Right lobe of liver (tissue), 6 donors: ENCODE data around the gene ADORA3. TPM values are rescaled to one million over a fixed set of nuclear protein-coding genes. Genes with fewer than 3 reads are reported as not detected.
"Not testable (repeated sequence)": the region's sequence is repeated elsewhere in the genome, so short reads cannot be mapped to it uniquely, and the experiment has no call there.

ENCODE experiments used
- ATAC-seq, 4 donors: fragments of 200-7000 bp; cut with Tn5 transposase; one replicate each; pipeline ENCODE4 v1.9.1; 2020; ENCODE audit warnings: mild to moderate bottlenecking in 4 of 4, moderate library complexity in 4 of 4
- DNase-seq, 3 donors: peaks; one replicate each; pipeline ENCODE4 v3.0.0-alpha.2; 2020
- H3K27ac ChIP-seq, 3 donors: fragments of 200-600 bp; one replicate each; pipeline ENCODE4 v1.8.0; 2022
- H3K27me3 ChIP-seq, 2 donors: fragments of 200-600 bp; one replicate each; pipeline ENCODE4 v1.8.0; 2022
- H3K36me3 ChIP-seq, 4 donors: fragments of 200-600 bp; sonication (generic) in 1 of 4; one replicate each; pipeline versions ENCODE4 v1.5.1 to v1.8.0; 2017 to 2022; ENCODE audit warnings: control low read depth in 1 of 4
- H3K4me1 ChIP-seq, 4 donors: fragments of 200-600 bp; sonication (generic) in 1 of 4; one replicate each; pipeline versions ENCODE4 v1.5.1 to v1.8.0; 2017 to 2022; ENCODE audit warnings: control low read depth in 1 of 4
- H3K4me3 ChIP-seq, 3 donors: fragments of 200-600 bp; one replicate each; pipeline ENCODE4 v1.8.0; 2022
- H3K9me3 ChIP-seq, 4 donors: fragments of 200-600 bp; sonication (generic) in 1 of 4; one replicate each; pipeline versions ENCODE4 v1.5.1 to v1.8.0; 2017 to 2022; ENCODE audit warnings: control low read depth in 1 of 4
- CTCF ChIP-seq, 4 donors: fragments of 200-600 bp in 3 of 4; fragments of 450-650 bp in 1 of 4; IDR thresholded peaks; one replicate each; pipeline versions ENCODE4 v1.5.1 to v1.8.0; 2016 to 2022; ENCODE audit warnings: antibody characterized with exemption in 4 of 4, mild to moderate bottlenecking in 2 of 4
- POLR2A ChIP-seq: fragments of 450-650 bp; IDR thresholded peaks from one replicate; pipeline ENCODE4 v1.6.1; 2017; ENCODE audit warnings: antibody characterized with exemption, mild to moderate bottlenecking
- WGBS: methylation state at CpG from one replicate; pipeline ENCODE4 v1.1.6; 2018; ENCODE audit warnings: low coverage, low lambda C conversion rate; ENCODE audit not compliant: insufficient coverage; ENCODE audit errors: missing lambda C conversion rate; 5-methylcytosine and 5-hydroxymethylcytosine counted together
- intact Hi-C, 2 donors: fragments of 100-400 bp; cut with DNase I; formaldehyde crosslinking; loops; one replicate each; pipeline versions ENCODE4 v1.11.2 to v1.14.1; 2022
- long read RNA-seq: library from polyadenylated mRNA; unstranded; transcript quantifications from one replicate; pipeline ENCODE4 v2.0.0, GENCODE V29; 2019
- total RNA-seq, 6 experiments: library from RNA; depleted of rRNA in 2 of 6; stranded (reverse); fragments of >200 nt in 2 of 6; fragmentation: NEBNext Ultra II Directional in 3 of 6; extraction: Animal tissue kit (Norgen Biotek cat#: 25700) in 3 of 6; gene quantifications; one replicate each; pipeline versions ENCODE4 v1.1.0 to v1.2.4, GENCODE V29; 2016 to 2023
- donor health status: DM: no; HTN: yes; CAD: no.
- donor health status: DM: no; HTN: no; CAD: no.
- donor health status: DM: no; HTN: no; CAD: no.
- donor health status: DM: no; HTN: yes; CAD: no.
- donor health status: DM: no; HTN: yes; CAD: no.

Gene ADORA3
- 1 to 10 TPM; 2.7 to 6.3 (median 3.9) TPM for total RNA-seq
- long read RNA-seq, partial matches to known transcripts: 0 of 1 reads
- long read RNA-seq, other reads (novel, unspliced or antisense): 1 of 1 reads

- Histone ChIP-seq H3K9me3 (no peaks in the 10 kb centered on the region), H3K4me3 (peak within 1 kb of the TSS in 1 of 3 donors; percentile 21), H3K4me1 (peaks cover 0 to 2% (median 0%) of the 10 kb centered on the region in 4 donors), H3K27me3 (no peaks in the 10 kb centered on the region), H3K36me3 (no peaks in the 10 kb centered on the region), H3K27ac (peak within 1 kb of the TSS in 1 of 3 donors; percentile 18)
- TF ChIP-seq CTCF (IDR thresholded peaks at IDR 0.05): no peak
- TF ChIP-seq POLR2A: peak; percentile 61
- DNase-seq (no peak), ATAC-seq (peak in 1 of 4 donors; percentile 4)
- 46% methylated on average over 4 of the region's 4 CpGs for WGBS
- intact Hi-C loops: loop anchor here in 1 of 2 donors (10.0 kb wide), 1 partner anchor 161 kb away; no protein-coding TSS in a partner anchor
Observed at GRCh38 chr1:111503585-111504060, at the start of gene ADORA3, which contains the start of gene TMIGD3. ADORA3 (minus strand) TSS chr1:111503633; CDS start chr1:111503354, 279 bp downstream. TMIGD3 (minus strand) TSS chr1:111503633; CDS start chr1:111503354, 279 bp downstream.

DNA sequence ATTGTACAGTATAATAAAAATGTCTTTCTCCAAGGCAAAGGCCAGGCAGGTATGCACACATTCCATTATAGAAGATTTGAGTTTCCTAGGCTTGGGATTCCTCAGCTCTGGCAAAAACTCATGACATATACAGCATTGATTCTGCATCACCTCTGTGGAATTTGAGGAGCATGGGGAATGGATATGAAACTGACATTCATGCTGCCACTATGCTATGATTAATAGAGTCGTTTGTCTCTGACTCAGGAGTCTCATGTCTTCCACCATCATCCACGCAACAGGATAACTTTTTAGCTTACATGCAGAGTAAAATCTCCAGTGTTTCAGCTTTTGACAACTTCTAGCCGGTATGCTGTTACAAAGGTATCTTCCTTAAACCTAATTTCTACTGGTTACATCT lies 49.8 kb upstream of the ADORA3 start:
- no peaks in the 10 kb centered on the region for H3K27me3 ChIP-seq
- no peak for DNase-seq
- ATAC-seq: no peak
- H3K4me1 ChIP-seq: no peaks in the 10 kb centered on the region
- H3K9me3 ChIP-seq: no peaks in the 10 kb centered on the region
- no peak overlapping the region for H3K27ac ChIP-seq
- H3K4me3 ChIP-seq: no peak overlapping the region
- 89% methylated on average over 3 of the region's 3 CpGs for WGBS
- TF ChIP-seq POLR2A (no peak), CTCF (IDR thresholded peaks at IDR 0.05) (no peak)
- H3K36me3 ChIP-seq: no peaks in the 10 kb centered on the region
- intact Hi-C loops: no loop called here

GRCh38 chr1:111552587-111552986 lies 49.2 kb upstream of the ADORA3 start:
- DNase-seq: no peak
- intact Hi-C loops: no loop called here

DNA sequence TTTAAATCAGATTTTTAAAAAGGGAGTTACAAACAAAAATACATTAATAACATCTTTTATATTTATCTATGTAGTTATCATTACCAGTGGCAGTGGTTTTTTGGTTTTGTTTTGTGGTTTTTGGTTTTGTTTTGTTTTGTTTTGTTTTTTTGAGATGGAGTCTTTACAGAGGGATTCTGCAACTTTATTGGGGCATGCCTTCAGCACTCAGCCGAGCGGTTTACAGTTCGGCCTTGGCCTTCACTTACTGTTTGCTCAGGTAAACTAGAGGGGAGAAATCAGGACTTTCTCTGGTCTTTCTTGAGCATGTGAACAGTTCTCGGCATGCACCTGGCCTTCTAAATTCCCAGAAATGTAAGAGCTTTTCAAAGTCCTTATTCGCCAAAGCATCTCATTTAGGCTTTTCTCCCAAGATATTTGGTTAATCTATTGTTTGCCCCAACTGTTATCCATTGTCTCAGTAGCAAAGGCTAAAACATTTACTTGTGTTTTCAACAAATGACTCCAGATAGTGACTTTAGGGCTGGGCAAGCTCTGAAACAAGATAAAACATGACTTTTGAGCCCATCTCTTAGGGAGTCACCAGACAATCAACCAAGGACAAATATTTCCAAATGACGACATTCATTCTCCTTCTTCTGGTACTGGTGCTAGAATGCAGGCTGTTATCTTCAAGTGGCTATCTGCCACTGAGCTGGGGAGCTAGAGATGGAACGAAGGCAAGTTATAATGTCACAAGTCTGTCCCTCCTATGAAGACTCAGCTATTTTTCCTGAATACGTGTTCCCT lies 48.4 kb upstream of the ADORA3 start:
- H3K4me1 ChIP-seq: no peaks in the 10 kb centered on the region
- no peaks in the 10 kb centered on the region for H3K27me3 ChIP-seq
- ATAC-seq (no peak), DNase-seq (no peak)
- no peak overlapping the region for H3K27ac ChIP-seq
- H3K36me3 ChIP-seq: no peaks in the 10 kb centered on the region
- WGBS: 85% methylated on average over 7 of the region's 8 CpGs
- H3K4me3 ChIP-seq: no peak overlapping the region
- TF ChIP-seq CTCF (IDR thresholded peaks at IDR 0.05) (no peak), POLR2A (no peak)
- intact Hi-C loops: no loop called here
- no peaks in the 10 kb centered on the region for H3K9me3 ChIP-seq

More at GRCh38 chr1:111552587-111552986, 49.2 kb upstream of the ADORA3 start:
- Histone ChIP-seq H3K27me3 (no peaks in the 10 kb centered on the region), H3K4me1 (no peaks in the 10 kb centered on the region), H3K4me3 (no peak overlapping the region), H3K9me3 (no peaks in the 10 kb centered on the region), H3K36me3 (no peaks in the 10 kb centered on the region), H3K27ac (no peak overlapping the region)
- TF ChIP-seq POLR2A: no peak
- no peak for TF ChIP-seq CTCF (IDR thresholded peaks at IDR 0.05)
- no peak for ATAC-seq

GRCh38 chr1:111547786-111548185 lies 44.4 kb upstream of the ADORA3 start:
- H3K9me3 ChIP-seq, intact Hi-C loops, H3K4me1 ChIP-seq, H3K4me3 ChIP-seq, H3K27ac ChIP-seq, H3K36me3 ChIP-seq, H3K27me3 ChIP-seq, DNase-seq: not testable (repeated sequence)
- 58% methylated on average over 1 of the region's 1 CpG for WGBS
- peak in 2 of 4 donors; percentile 51 to 72 for ATAC-seq
